OCI-M2 (cell line): ENCODE measurements around the gene PLCL1.

ENCODE experiments used
- DNase-seq: peaks from one replicate; lab custom pipeline; 2025; ENCODE audit not compliant: unreplicated experiment; lab: John Stamatoyannopoulos, UW

The PLCL1 gene

DNA sequence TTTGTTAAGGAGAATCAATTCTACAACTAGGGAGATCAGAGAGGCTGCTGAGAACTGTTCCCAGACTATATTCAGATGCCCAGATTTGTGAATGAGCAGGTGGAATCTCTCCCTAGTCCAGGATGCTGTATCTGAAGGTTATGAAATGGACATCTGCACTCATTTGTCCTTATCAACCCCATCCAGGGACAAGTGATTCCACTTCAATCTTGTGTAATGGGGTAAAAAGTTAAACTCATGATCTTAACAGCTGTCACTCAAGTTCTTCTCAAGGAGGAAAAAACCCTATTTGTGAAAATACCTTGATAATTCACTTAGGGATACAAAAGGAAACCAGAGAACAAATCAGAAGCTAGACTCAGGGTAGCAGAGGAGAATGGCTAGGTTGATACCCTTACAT is 144.8 kb downstream of the PLCL1 start:
- no peak for DNase-seq

GRCh38 chr2:197950006-197950405 is 145.6 kb downstream of the PLCL1 start:
- no peak for DNase-seq

- DNase-seq, result no peak
These were observed 146.3 kb downstream of the PLCL1 start for GRCh38 chr2:197950724-197951123.

DNA sequence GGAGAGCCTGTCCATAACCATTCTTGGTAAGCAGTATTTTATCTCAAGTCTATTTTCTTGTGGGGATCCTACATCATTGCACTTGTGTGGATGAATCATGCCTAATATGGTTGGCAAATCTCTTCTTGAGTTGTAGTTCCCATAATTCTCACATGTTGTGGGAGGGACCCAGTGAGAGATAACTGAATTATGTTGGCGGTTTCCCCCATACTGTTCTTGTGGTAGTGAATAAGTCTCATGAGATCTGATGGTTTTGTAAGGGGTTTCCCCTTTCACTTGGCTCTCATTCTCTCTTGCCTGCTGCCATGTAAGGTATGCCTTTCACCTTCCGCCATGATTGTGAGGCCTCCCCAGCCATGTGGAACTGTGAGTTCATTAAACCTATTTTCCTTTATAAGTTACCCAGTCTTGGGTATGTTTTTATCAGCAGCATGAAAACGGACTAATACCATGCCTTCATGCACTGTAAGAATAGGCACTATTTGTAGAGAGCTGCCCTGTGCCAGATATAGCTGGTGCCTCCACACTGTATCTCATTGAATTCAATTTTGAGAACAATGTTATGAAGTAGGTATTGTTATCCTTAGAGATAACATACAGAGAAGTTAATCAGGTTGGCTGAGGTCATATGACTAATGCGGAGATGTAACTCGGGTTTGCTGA is 148.3 kb downstream of the PLCL1 start:
- no peak for DNase-seq

DNA sequence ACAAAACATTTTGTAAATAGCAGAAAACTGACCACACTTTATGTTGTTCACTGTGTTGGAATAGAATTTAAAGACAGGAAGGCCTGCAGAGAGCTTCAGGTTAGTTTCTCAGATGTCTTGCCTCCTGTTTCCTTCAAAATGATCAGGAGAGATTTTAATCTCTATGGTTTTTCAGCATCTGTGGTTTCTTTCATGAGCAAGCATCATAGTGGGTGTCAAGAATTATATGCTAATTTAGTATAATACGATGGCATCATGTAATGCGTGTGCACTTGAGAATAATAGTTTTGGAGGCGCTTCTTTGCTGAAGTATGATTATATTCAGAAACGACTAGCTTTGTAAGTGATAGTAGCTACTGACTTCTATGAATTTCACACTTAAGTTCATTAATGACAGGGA is 149.9 kb downstream of the PLCL1 start:
- no peak for DNase-seq

GRCh38 chr2:197958592-197959150 is 154.3 kb downstream of the PLCL1 start:
- no peak for DNase-seq

DNA sequence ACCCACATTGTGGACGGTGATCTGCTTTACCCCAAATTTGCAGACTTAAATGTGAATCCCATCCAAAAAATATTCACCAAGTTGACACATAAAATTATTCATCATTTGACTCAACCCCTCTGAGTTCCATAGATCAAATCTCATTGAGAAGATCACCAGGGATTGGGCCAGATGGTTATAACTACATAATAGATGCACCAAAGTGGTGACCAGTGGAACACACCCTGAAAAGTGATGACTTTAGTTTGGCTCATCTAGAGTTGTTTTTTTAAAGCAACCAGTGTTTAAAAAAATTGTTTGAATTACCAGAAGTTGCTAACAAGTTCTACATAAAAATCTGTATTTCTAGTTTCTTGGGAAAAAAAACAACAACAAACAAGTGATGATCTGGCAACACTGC is 155.0 kb downstream of the PLCL1 start:
- no peak for DNase-seq

DNA sequence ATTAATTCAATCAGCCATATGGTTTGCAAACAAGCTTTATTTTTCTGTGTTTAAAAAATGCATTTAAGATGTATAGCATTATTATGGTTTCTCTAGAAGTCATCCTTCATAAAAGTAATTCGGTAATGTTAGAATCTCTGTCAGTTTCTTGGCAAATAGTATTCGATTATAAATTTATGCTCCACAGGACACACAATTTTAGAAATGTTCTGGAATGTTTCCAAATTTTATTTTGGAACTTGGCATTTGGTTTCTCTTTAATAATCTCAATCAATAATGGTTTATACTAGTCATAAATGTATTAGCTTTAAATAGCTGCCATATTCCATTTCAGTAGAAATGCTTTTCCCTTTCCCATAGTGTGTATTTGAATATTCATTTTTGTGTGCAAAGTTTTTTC is 156.4 kb downstream of the PLCL1 start:
- DNase-seq, result no peak

DNA sequence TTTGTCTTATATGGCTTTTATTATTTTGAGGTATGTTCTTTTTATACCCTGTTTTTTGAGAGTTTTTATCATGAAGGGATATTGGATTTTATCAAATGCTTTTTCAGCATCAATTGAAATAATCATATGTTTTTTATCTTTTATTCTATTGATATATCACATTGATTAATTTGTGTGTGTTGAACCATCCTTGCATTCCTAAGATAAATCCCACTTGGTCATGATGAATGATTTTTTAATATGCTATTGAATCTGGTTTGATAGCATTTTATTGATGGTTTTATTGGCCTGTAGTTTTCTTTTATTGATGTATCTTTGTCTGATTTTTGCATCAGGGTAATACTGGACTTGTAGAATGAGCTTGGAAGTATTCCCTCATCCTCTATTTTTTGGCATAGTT is 160.3 kb downstream of the PLCL1 start:
- no peak for DNase-seq

DNA sequence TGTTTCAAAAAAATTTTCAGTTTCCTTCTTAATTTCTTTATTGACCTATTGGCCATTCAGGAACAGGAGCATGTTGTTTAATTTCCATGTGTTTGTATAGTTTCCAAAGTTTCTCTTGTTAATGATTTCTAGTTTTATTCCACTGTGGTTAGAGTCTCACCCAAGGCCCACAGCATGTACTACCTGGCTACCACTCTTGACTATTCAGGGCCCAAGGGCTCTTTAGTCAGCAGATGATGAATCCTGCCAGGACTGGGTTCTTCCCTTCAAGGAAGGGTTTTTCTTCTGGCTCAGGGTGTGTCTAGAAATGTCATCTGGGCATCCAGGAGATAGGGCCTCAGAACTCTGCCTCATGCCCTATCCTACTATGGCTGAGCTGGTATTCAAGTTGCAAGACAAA is 161.4 kb downstream of the PLCL1 start:
- DNase-seq, result no peak

GRCh38 chr2:197969391-197969893 is 165.0 kb downstream of the PLCL1 start:
- no peak for DNase-seq

DNA sequence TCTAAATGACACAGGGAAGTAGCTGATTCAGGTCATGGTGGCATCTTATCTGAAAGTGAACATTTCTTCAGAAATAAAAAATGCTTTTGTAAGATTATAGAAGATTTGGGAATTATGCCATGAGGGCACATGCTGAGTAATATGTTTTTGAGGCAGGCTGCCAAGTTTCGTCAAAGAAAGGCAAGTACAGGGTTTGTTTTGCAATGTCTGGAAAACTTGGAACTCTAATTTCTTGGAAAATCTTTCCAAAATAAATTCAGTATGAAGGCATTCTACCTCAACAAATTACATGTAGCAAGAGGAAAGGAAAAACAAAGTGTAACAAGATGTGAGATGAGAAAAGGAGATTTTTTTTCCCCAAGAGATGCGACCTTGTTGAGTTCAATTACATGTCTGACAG is 167.7 kb downstream of the PLCL1 start:
- DNase-seq, result no peak

GRCh38 chr2:197972587-197972986 is 168.2 kb downstream of the PLCL1 start:
- DNase-seq, result no peak

GRCh38 chr2:197973772-197974171 is 169.4 kb downstream of the PLCL1 start:
- DNase-seq, result no peak

DNA sequence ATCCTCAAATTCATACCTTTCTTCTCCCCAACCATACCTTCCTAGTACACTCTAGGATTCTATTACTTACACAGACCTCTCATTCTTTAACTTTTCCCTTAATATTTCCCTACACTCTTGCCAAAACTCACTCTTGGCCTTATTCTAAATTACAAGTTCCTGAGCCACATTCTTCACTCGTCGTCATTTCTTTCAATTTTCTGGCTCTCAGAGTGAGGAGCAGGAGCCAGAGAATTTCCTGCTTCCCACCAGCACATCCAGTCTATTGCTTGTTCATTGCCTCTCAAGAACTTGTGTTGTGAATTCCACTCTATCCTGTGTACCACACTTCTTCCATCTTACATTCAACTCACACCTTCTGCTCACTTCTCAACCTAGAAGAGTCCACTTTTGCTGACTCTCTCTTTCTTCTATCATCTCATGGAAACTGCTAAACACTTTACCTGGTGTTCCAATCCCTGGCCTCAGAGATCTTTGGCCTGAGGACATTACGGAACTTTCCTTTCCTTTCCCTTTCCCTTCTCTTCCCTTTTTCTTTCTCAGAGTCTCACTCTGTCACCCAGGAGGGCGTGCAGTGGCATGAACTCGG is 171.6 kb downstream of the PLCL1 start:
- DNase-seq, result no peak

DNA sequence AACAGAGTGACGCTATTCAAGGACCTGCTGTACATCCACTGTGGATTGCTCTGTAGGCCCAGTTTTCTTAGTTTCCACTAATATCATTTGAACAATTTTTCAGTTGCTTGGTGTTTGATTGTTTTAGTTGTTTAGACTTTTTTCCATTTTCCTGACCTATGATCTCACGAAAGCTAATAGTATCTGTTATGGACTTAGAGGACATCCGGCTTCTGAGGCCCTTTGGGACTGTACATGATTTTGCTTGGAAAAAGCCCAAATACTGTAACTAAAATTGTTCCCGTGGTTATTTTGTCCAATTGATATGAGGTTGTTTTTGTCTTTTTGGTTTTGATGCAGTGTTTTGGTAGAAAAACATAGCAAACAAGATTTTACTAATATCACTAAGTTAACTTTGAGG is 174.6 kb downstream of the PLCL1 start:
- DNase-seq, result no peak

- DNase-seq, result no peak
These were observed 178.2 kb downstream of the PLCL1 start for GRCh38 chr2:197982565-197982964.

- DNase-seq, result no peak
These were observed 180.7 kb downstream of the PLCL1 start for GRCh38 chr2:197985029-197985638.

GRCh38 chr2:197986977-197987376 is 182.6 kb downstream of the PLCL1 start:
- no peak for DNase-seq

- DNase-seq, result no peak
These were observed 186.0 kb downstream of the PLCL1 start for GRCh38 chr2:197990356-197990755.

DNA sequence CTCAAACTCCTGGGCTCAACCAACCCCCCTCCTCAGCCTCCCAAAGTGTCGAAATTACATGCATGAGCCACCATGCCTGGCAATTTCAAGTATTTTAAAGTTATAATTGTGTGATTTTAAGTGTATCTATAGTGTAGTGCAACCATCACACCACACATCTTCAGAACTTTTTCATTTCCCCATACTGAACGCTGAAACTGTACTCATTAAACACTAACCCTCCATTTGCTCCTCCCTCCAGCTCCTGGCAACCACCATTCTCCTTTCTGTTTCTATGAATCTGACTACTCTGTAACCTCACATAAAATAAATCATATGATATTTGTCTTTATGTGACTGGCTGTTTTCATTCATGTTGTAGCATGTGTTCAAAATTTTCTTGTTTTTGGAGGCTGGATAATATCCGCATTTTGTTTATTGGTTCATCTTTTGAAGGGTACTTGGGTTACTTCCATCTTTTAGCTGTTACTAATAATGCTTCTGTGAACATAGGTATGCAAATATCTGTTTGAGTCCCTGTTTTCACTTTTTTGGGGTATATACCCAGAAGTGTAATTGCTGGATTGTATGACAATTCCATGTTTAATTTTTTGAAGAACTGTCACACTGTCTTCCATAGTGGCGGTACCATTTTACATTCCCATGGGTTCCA is 188.2 kb downstream of the PLCL1 start:
- DNase-seq, result no peak

GRCh38 chr2:197993363-197993762 is 189.0 kb downstream of the PLCL1 start:
- no peak for DNase-seq
